K562 (cell line): ENCODE data around the gene CLP1. TPM values are rescaled to one million over a fixed set of nuclear protein-coding genes. Genes with fewer than 3 reads are reported as not detected.

ENCODE experiments used
- EZH2 ChIP-seq: IDR thresholded peaks from 2 replicates; pipeline ENCODE4 v1.6.1; 2012; ENCODE audit warnings: low read depth, mild to moderate bottlenecking, inconsistent platforms, low read length, borderline replicate concordance
- HNRNPL ChIP-seq: fragments of 200-400 bp; formaldehyde crosslinking; IDR thresholded peaks from 2 replicates; pipeline ENCODE4 v1.6.1; 2017; ENCODE audit warnings: low read depth, mild to moderate bottlenecking, low read length
- NCOA2 ChIP-seq, 2 experiments: fragments of 450-650 bp; IDR thresholded peaks; 2 replicates each; pipeline ENCODE4 v1.6.1; 2018; ENCODE audit warnings: mild to moderate bottlenecking in 2 of 2, moderate library complexity in 1 of 2; ENCODE audit not compliant: partially characterized antibody in 2 of 2
- POLR2A ChIP-seq: fragments of 450-650 bp; conservative IDR thresholded peaks from 2 replicates; pipeline ENCODE4 v1.6.1; 2016
- RFX1 ChIP-seq: fragments of 450-650 bp; IDR thresholded peaks from 2 replicates; pipeline ENCODE4 v1.6.1; 2016; ENCODE audit warnings: mild to moderate bottlenecking, moderate library complexity
- RFX7 ChIP-seq: fragments of 250-450 bp; sonication (Bioruptor Pico); IDR thresholded peaks from 2 replicates; pipeline ENCODE4 v1.5.1; 2021; ENCODE audit warnings: mild to moderate bottlenecking
- ZBTB34 ChIP-seq: fragments of 250-450 bp; sonication (Bioruptor Pico); IDR thresholded peaks from 2 replicates; pipeline ENCODE4 v1.8.0; 2021; ENCODE audit warnings: mild to moderate bottlenecking, moderate library complexity
- ZBTB43 ChIP-seq: sonication (generic); formaldehyde crosslinking; IDR thresholded peaks from 2 replicates; pipeline ENCODE4 v1.8.0; 2023; ENCODE audit warnings: mild to moderate bottlenecking, missing genetic modification reagents
- ZNF134 ChIP-seq: fragments of 250-450 bp; sonication (Bioruptor Pico); conservative IDR thresholded peaks from 2 replicates; pipeline ENCODE4 v1.4.0; 2020
- ZNF436 ChIP-seq: fragments of 250-450, 450-650 bp; sonication (Bioruptor Pico); formaldehyde crosslinking; IDR thresholded peaks from 2 replicates; pipeline ENCODE4 v1.7.0; 2020; ENCODE audit warnings: mild to moderate bottlenecking
- ZNF830 ChIP-seq: fragments of 250-450 bp; sonication (Bioruptor Pico); IDR thresholded peaks from 2 replicates; pipeline ENCODE4 v1.5.0; 2021; ENCODE audit warnings: mild to moderate bottlenecking
- polyA plus RNA-seq, 8 experiments: library from polyadenylated mRNA; depleted of rRNA in 4 of 8; stranded (reverse) in 5 of 8; unstranded in 3 of 8; fragments of >200 nt; fragmentation: Nextera tagmentation in 2 of 8; fragmentation: Illumina TruSeq in 1 of 8; extraction: Ambion mirVana in 2 of 8; extraction: Trizol in 1 of 8; gene quantifications; 2 replicates each; pipeline versions ENCODE4 v1.2.1 to v1.2.3, GENCODE V29; 2011 to 2014; ENCODE audit warnings: inconsistent platforms in 1 of 8, missing spikeins in 1 of 8
- total RNA-seq, 7 experiments: library from RNA; depleted of rRNA in 6 of 7; stranded (reverse); fragments of >200 nt in 6 of 7; fragmentation: Illumina TruSeq in 2 of 7; extraction: Trizol in 2 of 7; gene quantifications; 2 replicates each; pipeline versions ENCODE4 v1.2.1 to v1.2.3, GENCODE V29; 2011 to 2021; ENCODE audit warnings: low replicate concordance in 1 of 7
- TF ChIP-seq, protein P1 (sequence below): sonication (generic); formaldehyde crosslinking; IDR thresholded peaks from 2 replicates; pipeline ENCODE4 v1.8.0; 2023; ENCODE audit warnings: missing genetic modification reagents, mild to moderate bottlenecking, borderline replicate concordance
- TF ChIP-seq, protein P2 (sequence below): fragments of 250-450 bp; sonication (Bioruptor Pico); IDR thresholded peaks from 2 replicates; pipeline ENCODE4 v1.8.0; 2022; ENCODE audit warnings: inconsistent platforms
- TF ChIP-seq, protein P3 (sequence below): fragments of 450-650 bp; IDR thresholded peaks from 2 replicates; pipeline ENCODE4 v1.7.1; 2018; ENCODE audit warnings: mild to moderate bottlenecking, low read depth; ENCODE audit not compliant: partially characterized antibody

CLP1 gene
- total and polyA plus RNA-seq, 9 of the 15 experiments (the other 6 are each of a cell fraction or from before 2014, with no cell fraction given): 19.1 to 46.2 (median 27.8) TPM

DNA sequence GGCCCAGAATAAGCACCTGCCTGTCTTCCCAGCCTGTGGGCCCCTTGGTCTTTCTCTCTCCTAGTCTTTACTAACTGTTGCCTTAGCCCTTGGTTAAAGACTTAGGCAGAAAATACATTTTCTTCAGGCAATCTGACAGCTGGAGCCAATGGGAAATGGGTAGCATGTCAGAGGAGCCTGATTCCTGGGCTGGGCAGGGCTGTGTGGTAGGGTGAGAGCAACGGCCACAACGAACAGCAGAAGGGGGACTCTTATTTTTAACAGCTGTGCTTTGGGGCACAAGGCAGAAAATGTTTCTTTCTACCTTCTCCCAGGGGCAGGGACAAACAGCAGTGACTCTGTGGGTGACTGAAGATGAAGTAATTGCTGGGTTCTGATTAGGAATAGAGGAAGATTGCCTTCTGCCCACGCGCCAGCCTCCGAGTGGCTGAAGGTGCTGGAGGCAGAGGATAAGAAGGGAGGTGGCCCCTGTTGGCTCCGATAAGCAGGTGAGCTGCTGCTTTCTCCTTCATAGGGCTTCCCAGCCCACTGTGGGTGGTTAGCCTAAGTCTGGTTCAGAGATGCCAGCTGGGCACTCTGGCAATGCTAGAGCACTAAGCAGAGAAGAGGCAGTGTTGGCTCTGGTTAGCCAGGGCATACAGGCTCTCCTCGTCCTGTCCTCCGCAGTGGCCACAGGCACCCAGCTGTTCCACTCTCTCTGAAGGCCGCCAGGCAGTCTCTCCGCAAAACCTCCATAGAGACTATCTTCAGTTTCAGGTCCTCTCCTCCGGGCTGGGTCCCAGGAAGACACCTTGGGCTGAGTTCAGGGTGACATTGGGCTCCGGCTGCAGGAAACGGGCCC lies 9.4 kb upstream of the CLP1 start (continued):
- TF ChIP-seq, protein P1, sequence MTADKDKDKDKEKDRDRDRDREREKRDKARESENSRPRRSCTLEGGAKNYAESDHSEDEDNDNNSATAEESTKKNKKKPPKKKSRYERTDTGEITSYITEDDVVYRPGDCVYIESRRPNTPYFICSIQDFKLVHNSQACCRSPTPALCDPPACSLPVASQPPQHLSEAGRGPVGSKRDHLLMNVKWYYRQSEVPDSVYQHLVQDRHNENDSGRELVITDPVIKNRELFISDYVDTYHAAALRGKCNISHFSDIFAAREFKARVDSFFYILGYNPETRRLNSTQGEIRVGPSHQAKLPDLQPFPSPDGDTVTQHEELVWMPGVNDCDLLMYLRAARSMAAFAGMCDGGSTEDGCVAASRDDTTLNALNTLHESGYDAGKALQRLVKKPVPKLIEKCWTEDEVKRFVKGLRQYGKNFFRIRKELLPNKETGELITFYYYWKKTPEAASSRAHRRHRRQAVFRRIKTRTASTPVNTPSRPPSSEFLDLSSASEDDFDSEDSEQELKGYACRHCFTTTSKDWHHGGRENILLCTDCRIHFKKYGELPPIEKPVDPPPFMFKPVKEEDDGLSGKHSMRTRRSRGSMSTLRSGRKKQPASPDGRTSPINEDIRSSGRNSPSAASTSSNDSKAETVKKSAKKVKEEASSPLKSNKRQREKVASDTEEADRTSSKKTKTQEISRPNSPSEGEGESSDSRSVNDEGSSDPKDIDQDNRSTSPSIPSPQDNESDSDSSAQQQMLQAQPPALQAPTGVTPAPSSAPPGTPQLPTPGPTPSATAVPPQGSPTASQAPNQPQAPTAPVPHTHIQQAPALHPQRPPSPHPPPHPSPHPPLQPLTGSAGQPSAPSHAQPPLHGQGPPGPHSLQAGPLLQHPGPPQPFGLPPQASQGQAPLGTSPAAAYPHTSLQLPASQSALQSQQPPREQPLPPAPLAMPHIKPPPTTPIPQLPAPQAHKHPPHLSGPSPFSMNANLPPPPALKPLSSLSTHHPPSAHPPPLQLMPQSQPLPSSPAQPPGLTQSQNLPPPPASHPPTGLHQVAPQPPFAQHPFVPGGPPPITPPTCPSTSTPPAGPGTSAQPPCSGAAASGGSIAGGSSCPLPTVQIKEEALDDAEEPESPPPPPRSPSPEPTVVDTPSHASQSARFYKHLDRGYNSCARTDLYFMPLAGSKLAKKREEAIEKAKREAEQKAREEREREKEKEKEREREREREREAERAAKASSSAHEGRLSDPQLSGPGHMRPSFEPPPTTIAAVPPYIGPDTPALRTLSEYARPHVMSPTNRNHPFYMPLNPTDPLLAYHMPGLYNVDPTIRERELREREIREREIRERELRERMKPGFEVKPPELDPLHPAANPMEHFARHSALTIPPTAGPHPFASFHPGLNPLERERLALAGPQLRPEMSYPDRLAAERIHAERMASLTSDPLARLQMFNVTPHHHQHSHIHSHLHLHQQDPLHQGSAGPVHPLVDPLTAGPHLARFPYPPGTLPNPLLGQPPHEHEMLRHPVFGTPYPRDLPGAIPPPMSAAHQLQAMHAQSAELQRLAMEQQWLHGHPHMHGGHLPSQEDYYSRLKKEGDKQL (CRISPR knock-in tag): 0 out of 2 replicates have a peak, but pooled peaks have one; percentile 58
- TF ChIP-seq, protein P2, sequence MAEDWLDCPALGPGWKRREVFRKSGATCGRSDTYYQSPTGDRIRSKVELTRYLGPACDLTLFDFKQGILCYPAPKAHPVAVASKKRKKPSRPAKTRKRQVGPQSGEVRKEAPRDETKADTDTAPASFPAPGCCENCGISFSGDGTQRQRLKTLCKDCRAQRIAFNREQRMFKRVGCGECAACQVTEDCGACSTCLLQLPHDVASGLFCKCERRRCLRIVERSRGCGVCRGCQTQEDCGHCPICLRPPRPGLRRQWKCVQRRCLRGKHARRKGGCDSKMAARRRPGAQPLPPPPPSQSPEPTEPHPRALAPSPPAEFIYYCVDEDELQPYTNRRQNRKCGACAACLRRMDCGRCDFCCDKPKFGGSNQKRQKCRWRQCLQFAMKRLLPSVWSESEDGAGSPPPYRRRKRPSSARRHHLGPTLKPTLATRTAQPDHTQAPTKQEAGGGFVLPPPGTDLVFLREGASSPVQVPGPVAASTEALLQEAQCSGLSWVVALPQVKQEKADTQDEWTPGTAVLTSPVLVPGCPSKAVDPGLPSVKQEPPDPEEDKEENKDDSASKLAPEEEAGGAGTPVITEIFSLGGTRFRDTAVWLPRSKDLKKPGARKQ (CRISPR knock-in tag): no peak
- TF ChIP-seq ZNF830: no peak
- TF ChIP-seq HNRNPL: peak; percentile 53; the same call in 1 of the 2 replicates
- no peak for TF ChIP-seq RFX7 (CRISPR knock-in tag)
- TF ChIP-seq ZBTB34 (CRISPR knock-in tag): no peak
- TF ChIP-seq, protein P3, sequence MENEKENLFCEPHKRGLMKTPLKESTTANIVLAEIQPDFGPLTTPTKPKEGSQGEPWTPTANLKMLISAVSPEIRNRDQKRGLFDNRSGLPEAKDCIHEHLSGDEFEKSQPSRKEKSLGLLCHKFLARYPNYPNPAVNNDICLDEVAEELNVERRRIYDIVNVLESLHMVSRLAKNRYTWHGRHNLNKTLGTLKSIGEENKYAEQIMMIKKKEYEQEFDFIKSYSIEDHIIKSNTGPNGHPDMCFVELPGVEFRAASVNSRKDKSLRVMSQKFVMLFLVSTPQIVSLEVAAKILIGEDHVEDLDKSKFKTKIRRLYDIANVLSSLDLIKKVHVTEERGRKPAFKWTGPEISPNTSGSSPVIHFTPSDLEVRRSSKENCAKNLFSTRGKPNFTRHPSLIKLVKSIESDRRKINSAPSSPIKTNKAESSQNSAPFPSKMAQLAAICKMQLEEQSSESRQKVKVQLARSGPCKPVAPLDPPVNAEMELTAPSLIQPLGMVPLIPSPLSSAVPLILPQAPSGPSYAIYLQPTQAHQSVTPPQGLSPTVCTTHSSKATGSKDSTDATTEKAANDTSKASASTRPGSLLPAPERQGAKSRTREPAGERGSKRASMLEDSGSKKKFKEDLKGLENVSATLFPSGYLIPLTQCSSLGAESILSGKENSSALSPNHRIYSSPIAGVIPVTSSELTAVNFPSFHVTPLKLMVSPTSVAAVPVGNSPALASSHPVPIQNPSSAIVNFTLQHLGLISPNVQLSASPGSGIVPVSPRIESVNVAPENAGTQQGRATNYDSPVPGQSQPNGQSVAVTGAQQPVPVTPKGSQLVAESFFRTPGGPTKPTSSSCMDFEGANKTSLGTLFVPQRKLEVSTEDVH: no peak
- no peak for TF ChIP-seq ZNF436 (CRISPR knock-in tag)
- TF ChIP-seq ZBTB43: no peak
- TF ChIP-seq POLR2A: no peak
- no peak for TF ChIP-seq EZH2
- TF ChIP-seq NCOA2 (IDR thresholded peaks at IDR 0.05; ENCODE audit: partially characterized antibody in 2 of 2): no peak
- no peak for TF ChIP-seq ZNF134
- no peak for TF ChIP-seq RFX1
